ENCODE data around the gene ABHD12B. TPM values are rescaled to one million over a fixed set of nuclear protein-coding genes. Genes with fewer than 3 reads are reported as not detected.
A peak's percentile ranks its signal among the peaks of the same experiment; 100 is the strongest.

Gene ABHD12B
- total and polyA plus RNA-seq, 2 of the 13 experiments (the other 11 are each of a cell fraction or from before 2014, with no cell fraction given): not detected

GRCh38 chr14:50943943-50944646 is 72.2 kb downstream of the ABHD12B start, which contains the start of gene PYGL (continued):
- no peak for TF ChIP-seq ZKSCAN1 (IDR thresholded peaks at IDR 0.05; ENCODE audit: low read length)
- TF ChIP-seq EP300 (IDR thresholded peaks at IDR 0.05; ENCODE audit: low read depth in 2 of 2, low read length in 2 of 2): no peak; a peak in 1 of 4 replicates
- no peak for TF ChIP-seq EP300 (CRISPR knock-in tag; IDR thresholded peaks at IDR 0.05; ENCODE audit: borderline replicate concordance)
- no peak; the same call in 1 of the 2 replicates for TF ChIP-seq ZNF136 (CRISPR knock-in tag; IDR thresholded peaks at IDR 0.05; ENCODE audit: low read depth)
- TF ChIP-seq ZNF576 (CRISPR knock-in tag; IDR thresholded peaks at IDR 0.05): peak; percentile 71; the same call in 1 of the 2 replicates
- TF ChIP-seq ZNF512B (CRISPR knock-in tag; IDR thresholded peaks at IDR 0.05; ENCODE audit: borderline replicate concordance): no peak
- TF ChIP-seq SAFB2 (CRISPR knock-in tag; IDR thresholded peaks at IDR 0.05; ENCODE audit: borderline replicate concordance, low read depth): peak; percentile 65; the same call in 1 of the 2 replicates
- TF ChIP-seq TBP (CRISPR knock-in tag; IDR thresholded peaks at IDR 0.05): no peak
- TF ChIP-seq ZNF562 (CRISPR knock-in tag; IDR thresholded peaks at IDR 0.05; ENCODE audit: borderline replicate concordance): no peak
- no peak for TF ChIP-seq ZNF367 (CRISPR knock-in tag; IDR thresholded peaks at IDR 0.05; ENCODE audit: borderline replicate concordance)
- no peak for TF ChIP-seq NFYB (CRISPR knock-in tag; IDR thresholded peaks at IDR 0.05)
- no peak; the same call in 1 of the 2 replicates for TF ChIP-seq MTA1 (CRISPR knock-in tag; IDR thresholded peaks at IDR 0.05; ENCODE audit: borderline replicate concordance)
- TF ChIP-seq KDM4B (CRISPR knock-in tag; IDR thresholded peaks at IDR 0.05): no peak
- TF ChIP-seq TEAD3 (CRISPR knock-in tag; optimal IDR thresholded peaks at IDR 0.05; ENCODE audit: borderline replicate concordance): peak; percentile 12
- TF ChIP-seq HMGXB4 (CRISPR knock-in tag; IDR thresholded peaks at IDR 0.05; ENCODE audit: borderline replicate concordance in 1 of 2, low read depth in 1 of 2): peak; percentile 51 to 70; a peak in 3 of 4 replicates
- no peak for TF ChIP-seq GLMP (CRISPR knock-in tag; IDR thresholded peaks at IDR 0.05; ENCODE audit: borderline replicate concordance)
- TF ChIP-seq ZFP62 (CRISPR knock-in tag; IDR thresholded peaks at IDR 0.05): no peak
- no peak; the same call in 1 of the 2 replicates for TF ChIP-seq FOXO1 (CRISPR knock-in tag; IDR thresholded peaks at IDR 0.05)
- no peak for TF ChIP-seq MYNN (CRISPR knock-in tag; IDR thresholded peaks at IDR 0.05; ENCODE audit: low read depth)
- peak; percentile 52; the same call in 1 of the 2 replicates for TF ChIP-seq ZNF574 (CRISPR knock-in tag; IDR thresholded peaks at IDR 0.05)
